ENCODE results near the gene SSTR1. TPM values are rescaled to one million over a fixed set of nuclear protein-coding genes. Genes with fewer than 3 reads are reported as not detected.

Gene SSTR1
- total RNA-seq, 3 donors from 2014 or later, result 5.4 to 9.7 (median 6.1) TPM

DNA sequence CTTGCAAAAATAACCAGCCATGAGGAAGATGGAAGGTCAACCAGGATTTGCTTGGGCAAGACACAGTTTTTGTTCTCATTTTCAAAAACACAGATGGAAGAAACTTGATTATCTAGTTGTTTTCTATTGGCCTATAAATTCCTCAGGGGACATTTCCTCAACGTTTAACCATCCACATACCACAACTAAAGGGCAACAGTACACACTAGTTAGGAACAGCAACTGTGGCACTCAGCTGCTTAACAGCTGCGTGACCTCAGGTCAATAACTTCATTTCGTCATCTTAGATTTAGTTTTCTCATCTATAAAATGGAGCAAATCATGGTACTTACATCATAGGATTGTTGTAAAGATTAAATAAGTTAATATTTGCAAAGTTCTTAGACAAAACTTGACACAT, 18.7 kb downstream of the SSTR1 start:
- Histone ChIP-seq H3K9me3 (no peaks in the 10 kb centered on the region), H3K4me1 (ENCODE audit: low read depth) (no peaks in the 10 kb centered on the region), H3K4me3 (no peak overlapping the region), H3K36me3 (ENCODE audit: low read depth) (no peaks in the 10 kb centered on the region)
- TF ChIP-seq, protein P1, sequence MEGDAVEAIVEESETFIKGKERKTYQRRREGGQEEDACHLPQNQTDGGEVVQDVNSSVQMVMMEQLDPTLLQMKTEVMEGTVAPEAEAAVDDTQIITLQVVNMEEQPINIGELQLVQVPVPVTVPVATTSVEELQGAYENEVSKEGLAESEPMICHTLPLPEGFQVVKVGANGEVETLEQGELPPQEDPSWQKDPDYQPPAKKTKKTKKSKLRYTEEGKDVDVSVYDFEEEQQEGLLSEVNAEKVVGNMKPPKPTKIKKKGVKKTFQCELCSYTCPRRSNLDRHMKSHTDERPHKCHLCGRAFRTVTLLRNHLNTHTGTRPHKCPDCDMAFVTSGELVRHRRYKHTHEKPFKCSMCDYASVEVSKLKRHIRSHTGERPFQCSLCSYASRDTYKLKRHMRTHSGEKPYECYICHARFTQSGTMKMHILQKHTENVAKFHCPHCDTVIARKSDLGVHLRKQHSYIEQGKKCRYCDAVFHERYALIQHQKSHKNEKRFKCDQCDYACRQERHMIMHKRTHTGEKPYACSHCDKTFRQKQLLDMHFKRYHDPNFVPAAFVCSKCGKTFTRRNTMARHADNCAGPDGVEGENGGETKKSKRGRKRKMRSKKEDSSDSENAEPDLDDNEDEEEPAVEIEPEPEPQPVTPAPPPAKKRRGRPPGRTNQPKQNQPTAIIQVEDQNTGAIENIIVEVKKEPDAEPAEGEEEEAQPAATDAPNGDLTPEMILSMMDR (IDR thresholded peaks at IDR 0.05), result no peak
- intact Hi-C loops (cut with DNase I, micrococcal nuclease), result no loop called here
- no peak for DNase-seq
- no peak for ATAC-seq

DNA sequence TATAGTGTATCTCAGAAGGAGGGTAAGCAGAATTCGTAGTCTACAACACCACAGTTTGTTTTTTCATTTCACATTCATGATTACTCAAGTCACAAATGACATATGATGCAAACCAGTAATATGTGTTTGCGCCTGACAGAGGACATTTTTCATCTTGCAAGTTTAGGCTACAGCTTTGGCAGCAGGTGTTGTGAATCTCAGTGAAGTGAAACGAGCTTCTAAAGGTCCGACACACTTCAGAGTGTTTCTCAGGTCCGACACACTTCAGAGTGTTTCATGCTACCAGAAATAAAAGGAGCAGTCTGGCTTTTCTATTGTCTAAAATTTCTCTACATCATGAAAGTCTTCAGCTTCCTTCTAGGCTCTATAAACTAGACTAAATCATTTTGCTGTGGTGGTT, 25.5 kb downstream of the SSTR1 start:
- DNase-seq, result no peak
- no peak for ATAC-seq
- TF ChIP-seq, protein P1 (IDR thresholded peaks at IDR 0.05), result no peak
- intact Hi-C loops (cut with DNase I, micrococcal nuclease), result no loop called here
- no peaks in the 10 kb centered on the region for H3K9me3 ChIP-seq
- H3K4me3 ChIP-seq, result no peak overlapping the region
- H3K4me1 ChIP-seq (ENCODE audit: low read depth), result no peaks in the 10 kb centered on the region
- H3K36me3 ChIP-seq (ENCODE audit: low read depth), result no peaks in the 10 kb centered on the region

DNA sequence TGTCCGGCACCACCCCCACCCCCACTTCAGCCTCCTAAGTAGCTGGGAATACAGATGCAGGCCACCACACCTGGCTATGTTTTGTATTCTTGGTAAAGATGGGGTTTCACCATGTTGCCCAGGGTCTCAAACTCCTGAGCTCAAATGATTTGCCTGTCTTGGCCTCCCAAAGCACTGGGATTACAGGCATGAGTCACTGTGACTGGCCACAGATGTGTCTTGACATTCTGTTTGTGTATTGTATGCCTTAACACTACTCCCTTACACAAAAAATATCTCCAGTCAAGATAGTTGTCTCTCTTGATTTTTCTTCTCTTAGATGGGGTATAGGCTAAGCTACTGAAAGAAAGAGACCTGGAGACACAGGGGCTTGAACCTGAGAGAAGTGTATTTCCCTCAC, 30.6 kb downstream of the SSTR1 start:
- Histone ChIP-seq H3K9me3 (no peaks in the 10 kb centered on the region), H3K4me1 (ENCODE audit: low read depth) (no peaks in the 10 kb centered on the region), H3K4me3 (no peak overlapping the region), H3K36me3 (ENCODE audit: low read depth) (no peaks in the 10 kb centered on the region)
- TF ChIP-seq, protein P1 (IDR thresholded peaks at IDR 0.05), result no peak
- DNase-seq (no peak), ATAC-seq (no peak)
- intact Hi-C loops (cut with DNase I, micrococcal nuclease), result no loop called here

DNA sequence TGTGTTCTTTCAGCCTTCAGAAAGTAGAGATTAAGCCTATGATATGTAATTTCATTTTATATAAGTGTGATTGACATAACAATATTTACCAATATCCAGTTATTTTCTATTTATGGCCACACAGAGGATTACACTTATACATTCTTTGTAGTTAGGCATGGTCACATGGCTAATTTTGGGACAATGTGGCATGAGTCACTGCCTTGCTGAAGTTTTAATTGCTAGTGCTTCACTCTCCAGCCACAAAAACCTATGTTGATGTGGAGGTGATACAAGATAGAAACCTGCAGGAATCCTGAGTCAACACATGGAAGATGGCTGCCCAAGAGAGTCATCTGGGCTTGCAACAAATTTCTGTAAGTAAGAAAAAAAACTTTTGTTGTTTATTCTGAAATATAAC, 31.2 kb downstream of the SSTR1 start:
- no peaks in the 10 kb centered on the region for H3K36me3 ChIP-seq (ENCODE audit: low read depth)
- no peak for DNase-seq
- no peak overlapping the region for H3K4me3 ChIP-seq
- ATAC-seq, result no peak
- H3K9me3 ChIP-seq, result no peaks in the 10 kb centered on the region
- intact Hi-C loops (cut with DNase I, micrococcal nuclease), result no loop called here
- TF ChIP-seq, protein P1 (IDR thresholded peaks at IDR 0.05), result no peak
- no peaks in the 10 kb centered on the region for H3K4me1 ChIP-seq (ENCODE audit: low read depth)

DNA sequence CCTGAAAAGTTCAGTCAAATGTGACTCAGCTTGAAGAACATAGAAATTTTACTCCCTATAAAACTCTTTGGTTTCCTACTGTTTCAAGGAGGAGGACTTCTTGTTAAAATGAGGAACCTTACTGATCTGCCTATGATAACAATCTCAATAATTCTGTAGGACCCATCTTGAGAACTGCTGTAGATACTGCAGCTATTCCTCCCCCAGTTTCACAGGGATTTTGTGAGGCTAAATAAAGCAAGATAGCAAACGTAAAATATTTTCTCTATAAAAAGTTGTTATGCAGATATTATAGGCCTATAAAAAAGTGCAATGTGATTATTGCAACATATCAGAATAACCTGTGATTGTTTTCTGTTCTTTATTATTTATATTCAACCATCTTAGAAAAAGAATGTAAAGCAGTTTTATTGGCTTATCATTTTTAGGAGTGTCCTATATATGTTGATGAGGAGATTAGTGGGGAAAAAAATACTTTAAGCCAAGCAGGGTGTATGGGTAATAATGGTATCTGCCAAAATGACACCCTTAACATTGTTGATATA, 36.1 kb downstream of the SSTR1 start:
- no peaks in the 10 kb centered on the region for H3K4me1 ChIP-seq (ENCODE audit: low read depth)
- ATAC-seq (no peak), DNase-seq (no peak)
- TF ChIP-seq, protein P1 (IDR thresholded peaks at IDR 0.05), result no peak
- no peaks in the 10 kb centered on the region for H3K9me3 ChIP-seq
- no peaks in the 10 kb centered on the region for H3K36me3 ChIP-seq (ENCODE audit: low read depth)
- no peak overlapping the region for H3K4me3 ChIP-seq
- intact Hi-C loops (cut with DNase I, micrococcal nuclease), result no loop called here

Measured in mucosa of descending colon (tissue), 3 donors.